GM19452 (cell line): ENCODE data around the gene MSH4.
"Not testable (repeated sequence)": the region's sequence is repeated elsewhere in the genome, so short reads cannot be mapped to it uniquely, and the experiment has no call there.

Experiments used
- ATAC-seq: cut with Tn5 transposase; IDR thresholded peaks from one replicate; pipeline ENCODE4 v1.9.1; 2021; ENCODE audit not compliant: unreplicated experiment

The MSH4 gene

GRCh38 chr1:75795703-75796193 lies 934 bp upstream of the MSH4 start:
- ATAC-seq = no peak

GRCh38 chr1:75797273-75797588 lies 549 bp downstream of the MSH4 start:
- no peak for ATAC-seq

- ATAC-seq = no peak
Measured at GRCh38 chr1:75797606-75798216, 1.0 kb downstream of the MSH4 start.

- not testable (repeated sequence) for ATAC-seq
Measured at GRCh38 chr1:75801480-75801879, 4.8 kb downstream of the MSH4 start.

- ATAC-seq = no peak
Measured at GRCh38 chr1:75808921-75809320, 12.2 kb downstream of the MSH4 start.

GRCh38 chr1:75810113-75810512 lies 13.4 kb downstream of the MSH4 start:
- not testable (repeated sequence) for ATAC-seq

- no peak for ATAC-seq
Measured at GRCh38 chr1:75811211-75811981, 14.7 kb downstream of the MSH4 start.

GRCh38 chr1:75812065-75812464 lies 15.4 kb downstream of the MSH4 start:
- no peak for ATAC-seq

GRCh38 chr1:75823596-75823995 lies 26.9 kb downstream of the MSH4 start:
- not testable (repeated sequence) for ATAC-seq

- no peak for ATAC-seq
Measured at GRCh38 chr1:75836528-75837100, 39.9 kb downstream of the MSH4 start.

- ATAC-seq = no peak
Measured at GRCh38 chr1:75838079-75838478, 41.4 kb downstream of the MSH4 start.

GRCh38 chr1:75841421-75841820 lies 44.7 kb downstream of the MSH4 start:
- no peak for ATAC-seq

GRCh38 chr1:75845576-75845975 lies 48.9 kb downstream of the MSH4 start:
- ATAC-seq = no peak

GRCh38 chr1:75855010-75855409 lies 58.3 kb downstream of the MSH4 start:
- ATAC-seq = no peak

GRCh38 chr1:75855734-75856133 lies 59.1 kb downstream of the MSH4 start:
- no peak for ATAC-seq

GRCh38 chr1:75861831-75862230 lies 65.1 kb downstream of the MSH4 start:
- no peak for ATAC-seq

GRCh38 chr1:75870951-75871350 lies 74.3 kb downstream of the MSH4 start:
- no peak for ATAC-seq

- no peak for ATAC-seq
Measured at GRCh38 chr1:75879985-75880384, 83.3 kb downstream of the MSH4 start.

GRCh38 chr1:75884437-75884836 lies 87.8 kb downstream of the MSH4 start:
- no peak for ATAC-seq

GRCh38 chr1:75901371-75901770 lies 104.7 kb downstream of the MSH4 start:
- ATAC-seq = no peak

- ATAC-seq = peak; percentile 70
Measured at GRCh38 chr1:75908717-75909152, 112.1 kb downstream of the MSH4 start.

GRCh38 chr1:75916834-75917233 lies 120.2 kb downstream of the MSH4 start:
- no peak for ATAC-seq
